Liver (tissue), 9 donors: ENCODE data around the gene IFRD2. TPM values are rescaled to one million over a fixed set of nuclear protein-coding genes. Genes with fewer than 3 reads are reported as not detected.

ENCODE experiments used
- DNase-seq: peaks from one replicate; pipeline ENCODE4 v3.0.0-alpha.2; 2017; ENCODE audit warnings: low spot score
- H3K27ac ChIP-seq, 2 donors: one replicate each; pipeline ENCODE4 v1.7.0; 2013; ENCODE audit warnings: inconsistent platforms in 2 of 2, low read length in 2 of 2, control low read depth in 1 of 2, low read depth in 1 of 2, mild to moderate bottlenecking in 1 of 2
- H3K27me3 ChIP-seq, 4 donors: one replicate each; pipeline versions ENCODE4 v1.6.1 to v1.7.0; 2013; ENCODE audit warnings: low read length in 3 of 4, inconsistent platforms in 1 of 4, mild to moderate bottlenecking in 1 of 4, moderate library complexity in 1 of 4; ENCODE audit not compliant: control insufficient read depth in 4 of 4, insufficient read depth in 4 of 4
- H3K36me3 ChIP-seq, 4 donors: one replicate each; pipeline versions ENCODE4 v1.6.1 to v1.7.0; 2013; ENCODE audit warnings: low read length in 3 of 4, mild to moderate bottlenecking in 3 of 4, low read depth in 1 of 4, moderate library complexity in 1 of 4; ENCODE audit not compliant: control insufficient read depth in 4 of 4, insufficient read depth in 3 of 4
- H3K4me1 ChIP-seq, 4 donors: one replicate each; pipeline versions ENCODE4 v1.6.1 to v1.7.0; 2013; ENCODE audit warnings: low read length in 3 of 4, mild to moderate bottlenecking in 3 of 4, moderate library complexity in 1 of 4; ENCODE audit not compliant: control insufficient read depth in 4 of 4, insufficient read depth in 4 of 4
- H3K4me3 ChIP-seq, 3 donors: one replicate each; pipeline versions ENCODE4 v1.6.1 to v1.7.0; 2013; ENCODE audit warnings: low read length in 3 of 3, control low read depth in 1 of 3, low read depth in 1 of 3, mild to moderate bottlenecking in 1 of 3
- H3K9ac ChIP-seq, 2 donors: one replicate each; pipeline ENCODE4 v1.7.0; 2013; ENCODE audit warnings: low read length in 2 of 2, mild to moderate bottlenecking in 2 of 2, moderate library complexity in 2 of 2, control low read depth in 1 of 2, low read depth in 1 of 2
- H3K9me3 ChIP-seq, 4 donors: one replicate each; pipeline versions ENCODE4 v1.6.1 to v1.7.0; 2013; ENCODE audit warnings: low read length in 3 of 4; ENCODE audit not compliant: control insufficient read depth in 4 of 4
- ATF3 ChIP-seq: IDR thresholded peaks from 2 replicates; pipeline ENCODE4 v1.6.1; 2016; ENCODE audit warnings: antibody characterized with exemption
- EGR1 ChIP-seq, 2 donors: IDR thresholded peaks; 2 replicates each; pipeline ENCODE4 v1.6.1; 2016 to 2018; ENCODE audit warnings: antibody characterized with exemption in 2 of 2, low read depth in 2 of 2
- FOXA1 ChIP-seq: IDR thresholded peaks from 2 replicates; pipeline ENCODE4 v1.6.1; 2016; ENCODE audit warnings: antibody characterized with exemption
- FOXA2 ChIP-seq: IDR thresholded peaks from 2 replicates; pipeline ENCODE4 v1.6.1; 2016; ENCODE audit warnings: antibody characterized with exemption
- GABPA ChIP-seq, 2 donors: IDR thresholded peaks in 1 of 2; conservative IDR thresholded peaks in 1 of 2; 2 replicates each; pipeline ENCODE4 v1.6.1; 2016; ENCODE audit warnings: antibody characterized with exemption in 2 of 2, mild to moderate bottlenecking in 1 of 2, moderate library complexity in 1 of 2
- HNF4A ChIP-seq, 2 donors: conservative IDR thresholded peaks; 2 replicates each; pipeline ENCODE4 v1.6.1; 2016; ENCODE audit warnings: antibody characterized with exemption in 2 of 2, mild to moderate bottlenecking in 2 of 2
- HNF4G ChIP-seq: IDR thresholded peaks from 2 replicates; pipeline ENCODE4 v1.6.1; 2016; ENCODE audit warnings: antibody characterized with exemption
- JUND ChIP-seq, 2 donors: IDR thresholded peaks; 2 replicates each; pipeline ENCODE4 v1.6.1; 2016; ENCODE audit warnings: antibody characterized with exemption in 2 of 2
- MAX ChIP-seq: IDR thresholded peaks from 2 replicates; pipeline ENCODE4 v1.6.1; 2016; ENCODE audit warnings: antibody characterized with exemption
- NR2F2 ChIP-seq: IDR thresholded peaks from 2 replicates; pipeline ENCODE4 v1.6.1; 2016; ENCODE audit warnings: antibody characterized with exemption
- RAD21 ChIP-seq, 2 donors: IDR thresholded peaks; 2 replicates each; pipeline ENCODE4 v1.6.1; 2016; ENCODE audit warnings: antibody characterized with exemption in 2 of 2, mild to moderate bottlenecking in 2 of 2
- REST ChIP-seq: IDR thresholded peaks from 2 replicates; pipeline ENCODE4 v1.6.1; 2016; ENCODE audit warnings: antibody characterized with exemption, mild to moderate bottlenecking
- RXRA ChIP-seq, 2 donors: IDR thresholded peaks; 2 replicates each; pipeline ENCODE4 v1.6.1; 2017 to 2018; ENCODE audit warnings: antibody characterized with exemption in 2 of 2, mild to moderate bottlenecking in 1 of 2
- SP1 ChIP-seq: IDR thresholded peaks from 2 replicates; pipeline ENCODE4 v1.6.1; 2018; ENCODE audit warnings: antibody characterized with exemption, mild to moderate bottlenecking
- TAF1 ChIP-seq: conservative IDR thresholded peaks from 2 replicates; pipeline ENCODE4 v1.6.1; 2016; ENCODE audit warnings: antibody characterized with exemption, mild to moderate bottlenecking
- YY1 ChIP-seq: IDR thresholded peaks from 2 replicates; pipeline ENCODE4 v1.6.1; 2016; ENCODE audit warnings: antibody characterized with exemption, mild to moderate bottlenecking
- ZBTB33 ChIP-seq: IDR thresholded peaks from 2 replicates; pipeline ENCODE4 v1.6.1; 2016; ENCODE audit warnings: antibody characterized with exemption
- WGBS: extraction: QIAGEN DNeasy Blood & Tissue Kit; methylation state at CpG from one replicate; pipeline ENCODE4 v1.1.7; 2013; 5-methylcytosine and 5-hydroxymethylcytosine counted together
- polyA plus RNA-seq, 2 donors: library from polyadenylated mRNA; stranded (reverse) in 1 of 2; unstranded in 1 of 2; fragments of 200-250 nt in 1 of 2; fragments of >200 nt in 1 of 2; fragmentation: Nextera tagmentation in 1 of 2; extraction: Ambion mirVana in 1 of 2; gene quantifications; one replicate each; pipeline versions ENCODE4 v1.2.1 to v1.2.3, GENCODE V29; 2013 to 2015
- total RNA-seq, 2 donors: library from RNA; depleted of rRNA; stranded (reverse); fragments of >200 nt; gene quantifications; one replicate each; pipeline ENCODE4 v1.2.3, GENCODE V29; 2014
- TF ChIP-seq, protein P1 (sequence below): fragments of 150-350 bp; IDR thresholded peaks from 2 replicates; pipeline ENCODE4 v1.5.1; 2017; ENCODE audit warnings: improper control_type of control experiment, low read depth, low read length; ENCODE audit not compliant: missing input control
- donor health status: healthy.
- donor health status: healthy.
- donor health status: healthy.
- donor health status: healthy.
- donor health status: healthy.

The IFRD2 gene
- total and polyA plus RNA-seq, 4 donors: 55.7 to 91.2 (median 63.2) TPM

GRCh38 chr3:50323614-50324199 lies 31.5 kb upstream of the IFRD2 start:
- peaks cover 0 to 4% (median 2%) of the 10 kb centered on the region in 4 donors for H3K36me3 ChIP-seq
- TF ChIP-seq GABPA (IDR thresholded peaks at IDR 0.05 in 1 of 2, conservative IDR thresholded peaks at IDR 0.05 in 1 of 2): peak in 1 of 2 donors; percentile 25
- TF ChIP-seq ZBTB33: no peak
- TF ChIP-seq YY1: no peak
- TF ChIP-seq MAX: peak; percentile 77
- TF ChIP-seq REST: no peak
- no peak for TF ChIP-seq RXRA (IDR thresholded peaks at IDR 0.05)
- no peak for TF ChIP-seq SP1
- TF ChIP-seq, protein P1, sequence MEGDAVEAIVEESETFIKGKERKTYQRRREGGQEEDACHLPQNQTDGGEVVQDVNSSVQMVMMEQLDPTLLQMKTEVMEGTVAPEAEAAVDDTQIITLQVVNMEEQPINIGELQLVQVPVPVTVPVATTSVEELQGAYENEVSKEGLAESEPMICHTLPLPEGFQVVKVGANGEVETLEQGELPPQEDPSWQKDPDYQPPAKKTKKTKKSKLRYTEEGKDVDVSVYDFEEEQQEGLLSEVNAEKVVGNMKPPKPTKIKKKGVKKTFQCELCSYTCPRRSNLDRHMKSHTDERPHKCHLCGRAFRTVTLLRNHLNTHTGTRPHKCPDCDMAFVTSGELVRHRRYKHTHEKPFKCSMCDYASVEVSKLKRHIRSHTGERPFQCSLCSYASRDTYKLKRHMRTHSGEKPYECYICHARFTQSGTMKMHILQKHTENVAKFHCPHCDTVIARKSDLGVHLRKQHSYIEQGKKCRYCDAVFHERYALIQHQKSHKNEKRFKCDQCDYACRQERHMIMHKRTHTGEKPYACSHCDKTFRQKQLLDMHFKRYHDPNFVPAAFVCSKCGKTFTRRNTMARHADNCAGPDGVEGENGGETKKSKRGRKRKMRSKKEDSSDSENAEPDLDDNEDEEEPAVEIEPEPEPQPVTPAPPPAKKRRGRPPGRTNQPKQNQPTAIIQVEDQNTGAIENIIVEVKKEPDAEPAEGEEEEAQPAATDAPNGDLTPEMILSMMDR: peak; percentile 10
- TF ChIP-seq TAF1: no peak
- TF ChIP-seq EGR1 (IDR thresholded peaks at IDR 0.05; ENCODE audit: low read depth in 2 of 2): peak in 1 of 2 donors; percentile 43
- TF ChIP-seq HNF4A (conservative IDR thresholded peaks at IDR 0.05): no peak
- TF ChIP-seq JUND (IDR thresholded peaks at IDR 0.05): no peak
- no peak for TF ChIP-seq RAD21 (IDR thresholded peaks at IDR 0.05)
- no peak for TF ChIP-seq FOXA2
- peak; percentile 98 for TF ChIP-seq NR2F2
- TF ChIP-seq FOXA1: no peak
- no peak for TF ChIP-seq ATF3
- TF ChIP-seq HNF4G: no peak
- 66% methylated on average over 5 of the region's 5 CpGs for WGBS
- DNase-seq: no peak
- H3K4me1 ChIP-seq: peaks cover 14 to 81% (median 62%) of the 10 kb centered on the region in 4 donors
- H3K9ac ChIP-seq: peak overlapping the region in 1 of 2 donors; percentile 4
- no peaks in the 10 kb centered on the region for H3K9me3 ChIP-seq
- H3K27ac ChIP-seq: peak overlapping the region; percentile 98 to 99
- H3K27me3 ChIP-seq: no peaks in the 10 kb centered on the region
- no peak overlapping the region for H3K4me3 ChIP-seq
